Nephron progenitor cell (in vitro differentiated cells): Measurements from ENCODE around the gene RFX1.
"Not testable (repeated sequence)": the region's sequence is repeated elsewhere in the genome, so short reads cannot be mapped to it uniquely, and the experiment has no call there.

Experiments used
- DNase-seq: peaks from one replicate; pipeline ENCODE4 v3.0.0; 2021
- H3K27ac Mint-ChIP-seq: 2 replicates; pipeline ENCODE4 v1.8.0; 2021; ENCODE audit warnings: mild to moderate bottlenecking, moderate library complexity, mixed read lengths
- H3K27me3 Mint-ChIP-seq: 2 replicates; pipeline ENCODE4 v1.8.0; 2021; ENCODE audit warnings: mild to moderate bottlenecking, low read depth, mixed read lengths; ENCODE audit not compliant: poor library complexity
- H3K36me3 Mint-ChIP-seq: 2 replicates; pipeline ENCODE4 v1.8.0; 2021; ENCODE audit warnings: low read depth, mixed read lengths
- H3K4me1 Mint-ChIP-seq: 2 replicates; pipeline ENCODE4 v1.8.0; 2021; ENCODE audit warnings: mixed read lengths
- H3K4me3 Mint-ChIP-seq: 2 replicates; pipeline ENCODE4 v1.8.0; 2021; ENCODE audit warnings: mild to moderate bottlenecking, moderate library complexity, mixed read lengths
- H3K9me3 Mint-ChIP-seq: 2 replicates; pipeline ENCODE4 v1.8.0; 2021; ENCODE audit warnings: mild to moderate bottlenecking, moderate library complexity, mixed read lengths
- CTCF ChIP-seq: fragments of 200-600 bp; sonication (generic); IDR thresholded peaks from 2 replicates; pipeline ENCODE4 v1.5.0; 2021; ENCODE audit warnings: antibody characterized with exemption

The RFX1 gene

GRCh38 chr19:14042659-14043608 lies 36.8 kb upstream of the RFX1 start:
- TF ChIP-seq CTCF, result peak; percentile 37
- H3K9me3 Mint-ChIP-seq, H3K4me3 Mint-ChIP-seq, H3K36me3 Mint-ChIP-seq, H3K27me3 Mint-ChIP-seq: not testable (repeated sequence)
- H3K27ac Mint-ChIP-seq, result peak overlapping the region; percentile 97
- peaks cover 17% of the 10 kb centered on the region for H3K4me1 Mint-ChIP-seq
- DNase-seq, result peak; percentile 45

DNA sequence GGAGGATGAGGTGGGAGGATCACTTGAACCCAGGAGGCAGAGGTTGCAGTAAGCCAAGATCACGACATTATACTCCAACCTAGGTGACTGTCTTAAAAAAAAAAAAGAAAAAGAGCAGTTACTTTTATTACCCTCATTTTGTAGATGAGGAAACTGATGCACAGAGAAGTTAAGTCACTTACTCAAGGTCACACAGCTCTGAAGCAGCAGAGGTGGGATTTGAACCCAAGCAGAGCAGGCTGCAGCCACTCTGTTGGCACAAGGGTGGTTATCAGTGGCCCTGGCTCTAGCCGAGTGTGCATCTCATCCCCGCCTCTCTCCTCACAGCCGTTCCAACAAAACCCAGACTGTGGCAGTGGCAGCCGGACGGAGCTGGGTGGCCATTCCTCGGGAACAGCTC lies 33.1 kb upstream of the RFX1 start:
- Mint-ChIP-seq H3K4me3 (no peak overlapping the region), H3K4me1 (peaks cover 7% of the 10 kb centered on the region), H3K27me3 (peaks cover 6% of the 10 kb centered on the region), H3K36me3 (no peaks in the 10 kb centered on the region), H3K27ac (no peak overlapping the region), H3K9me3 (no peaks in the 10 kb centered on the region)
- no peak for DNase-seq
- no peak for TF ChIP-seq CTCF

- Mint-ChIP-seq H3K4me1 (peaks cover 7% of the 10 kb centered on the region), H3K4me3 (no peak overlapping the region), H3K27ac (no peak overlapping the region), H3K9me3 (no peaks in the 10 kb centered on the region), H3K36me3 (no peaks in the 10 kb centered on the region), H3K27me3 (peaks cover 18% of the 10 kb centered on the region)
- no peak for DNase-seq
- TF ChIP-seq CTCF, result no peak
These were observed 29.6 kb upstream of the RFX1 start for GRCh38 chr19:14035706-14036105.

DNA sequence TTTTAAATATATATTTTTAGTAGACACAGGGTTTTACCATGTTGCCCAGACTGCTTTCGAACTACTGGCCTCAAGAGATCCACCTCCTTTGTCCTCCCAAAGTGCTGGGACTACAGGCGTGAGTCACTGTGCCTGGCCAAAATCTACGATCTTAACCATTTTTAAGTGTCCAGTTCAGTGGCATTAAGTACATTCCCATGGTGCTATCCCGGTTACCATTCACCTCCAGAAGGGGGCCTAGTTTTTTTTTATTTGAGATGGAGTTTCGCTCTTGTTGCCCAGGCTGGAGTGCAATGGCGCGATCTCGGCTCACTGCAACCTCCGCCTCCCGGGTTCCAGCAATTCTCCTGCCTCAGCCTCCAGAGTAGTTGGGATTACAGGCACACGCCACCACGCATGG lies 29.0 kb upstream of the RFX1 start:
- not testable (repeated sequence) for H3K9me3 Mint-ChIP-seq, H3K4me1 Mint-ChIP-seq, DNase-seq, H3K27ac Mint-ChIP-seq, H3K4me3 Mint-ChIP-seq, H3K36me3 Mint-ChIP-seq
- peaks cover 24% of the 10 kb centered on the region for H3K27me3 Mint-ChIP-seq

GRCh38 chr19:14033946-14034345 lies 27.8 kb upstream of the RFX1 start:
- H3K4me3 Mint-ChIP-seq, result no peak overlapping the region
- peaks cover 7% of the 10 kb centered on the region for H3K4me1 Mint-ChIP-seq
- H3K36me3 Mint-ChIP-seq, result no peaks in the 10 kb centered on the region
- no peak for DNase-seq
- TF ChIP-seq CTCF, result no peak
- H3K9me3 Mint-ChIP-seq, result no peaks in the 10 kb centered on the region
- peaks cover 33% of the 10 kb centered on the region for H3K27me3 Mint-ChIP-seq
- H3K27ac Mint-ChIP-seq, result no peak overlapping the region

- DNase-seq, result peak; percentile 69
- Mint-ChIP-seq H3K27me3 (peaks cover 34% of the 10 kb centered on the region), H3K9me3 (no peaks in the 10 kb centered on the region), H3K36me3 (no peaks in the 10 kb centered on the region), H3K27ac (no peak within 1 kb of the TSS), H3K4me1 (peaks cover 10% of the 10 kb centered on the region), H3K4me3 (peak within 1 kb of the TSS; percentile 82)
- peak; percentile 54 for TF ChIP-seq CTCF
These were observed 25.8 kb upstream of the RFX1 start, which contains the start of gene IL27RA for GRCh38 chr19:14031719-14032480. TSS of gene IL27RA (plus strand) at chr19:14031762. CDS start at chr19:14031873, 111 bp downstream.
